K562 (cell line): Measurements from ENCODE around the gene PPP3CB. TPM values are rescaled to one million over a fixed set of nuclear protein-coding genes. Genes with fewer than 3 reads are reported as not detected.
A peak's percentile ranks its signal among the peaks of the same experiment; 100 is the strongest.

Source experiments
- C11orf30 ChIP-seq: fragments of 450-650 bp; IDR thresholded peaks from 2 replicates; pipeline ENCODE4 v1.6.1; 2016; ENCODE audit warnings: low read depth, mild to moderate bottlenecking
- CAMTA2 ChIP-seq: fragments of 250-450 bp; sonication (Bioruptor Pico); conservative IDR thresholded peaks from 2 replicates; pipeline ENCODE4 v1.5.1; 2022
- CBFB ChIP-seq: sonication (generic); formaldehyde crosslinking; IDR thresholded peaks from 2 replicates; pipeline ENCODE4 v1.4.0; 2020; ENCODE audit warnings: mild to moderate bottlenecking, missing genetic modification reagents
- CEBPG ChIP-seq, 3 experiments: fragments of 200-800 bp in 1 of 3; sonication (Bioruptor generic) in 1 of 3; sonication (generic) in 1 of 3; formaldehyde crosslinking in 1 of 3; IDR thresholded peaks in 2 of 3; conservative IDR thresholded peaks in 1 of 3; 2 replicates each; pipeline versions ENCODE4 v1.6.1 to v1.8.0; 2016 to 2022; ENCODE audit warnings: missing compliant biosample characterization in 2 of 3, missing genetic modification characterization in 2 of 3, mild to moderate bottlenecking in 1 of 3, missing genetic modification reagents in 1 of 3
- FOXM1 ChIP-seq, 2 experiments: fragments of 450-650 bp in 1 of 2; sonication (generic) in 1 of 2; formaldehyde crosslinking in 1 of 2; IDR thresholded peaks; 2 replicates each; pipeline versions ENCODE4 v1.6.1 to v1.9.0; 2017 to 2022; ENCODE audit warnings: low read depth in 2 of 2, mild to moderate bottlenecking in 2 of 2, missing genetic modification reagents in 1 of 2, moderate library complexity in 1 of 2
- HNRNPK ChIP-seq: fragments of 200-400 bp; formaldehyde crosslinking; IDR thresholded peaks from one replicate; pipeline ENCODE4 v1.6.1; 2018; ENCODE audit warnings: mild to moderate bottlenecking, low read depth, low read length; ENCODE audit not compliant: poor library complexity, severe bottlenecking
- HNRNPUL1 ChIP-seq: fragments of 200-400 bp; formaldehyde crosslinking; IDR thresholded peaks from 2 replicates; pipeline ENCODE4 v1.6.1; 2017; ENCODE audit warnings: low read length
- MBD1 ChIP-seq: fragments of 250-450 bp; sonication (Bioruptor Pico); IDR thresholded peaks from 2 replicates; pipeline ENCODE4 v1.8.0; 2022; ENCODE audit warnings: inconsistent platforms
- MBD2 ChIP-seq: sonication (generic); IDR thresholded peaks from 2 replicates; pipeline ENCODE4 v1.6.1; 2016; ENCODE audit warnings: low read depth, borderline replicate concordance
- MXI1 ChIP-seq: IDR thresholded peaks from 2 replicates; pipeline ENCODE4 v1.6.1; 2011; ENCODE audit warnings: low read depth, mild to moderate bottlenecking, improper control_type of control experiment, low read length
- RERE ChIP-seq: sonication (generic); formaldehyde crosslinking; IDR thresholded peaks from 2 replicates; pipeline ENCODE4 v1.8.0; 2023; ENCODE audit warnings: missing genetic modification reagents, mild to moderate bottlenecking, borderline replicate concordance
- TRIM24 ChIP-seq, 2 experiments: fragments of 450-650 bp; IDR thresholded peaks; 2 replicates each; pipeline ENCODE4 v1.6.1; 2016
- USF2 ChIP-seq: sonication (generic); formaldehyde crosslinking; IDR thresholded peaks from 2 replicates; pipeline ENCODE4 v1.5.0; 2020; ENCODE audit warnings: missing genetic modification reagents
- ZNF444 ChIP-seq: fragments of 250-450 bp; sonication (Bioruptor Pico); IDR thresholded peaks from 2 replicates; pipeline ENCODE4 v1.4.0; 2020; ENCODE audit warnings: mild to moderate bottlenecking, moderate library complexity
- ZNF592 ChIP-seq: fragments of 450-650 bp; IDR thresholded peaks from 2 replicates; pipeline ENCODE4 v1.6.1; 2017; ENCODE audit warnings: antibody characterized with exemption, mild to moderate bottlenecking
- polyA plus RNA-seq, 8 experiments: library from polyadenylated mRNA; depleted of rRNA in 4 of 8; stranded (reverse) in 5 of 8; unstranded in 3 of 8; fragments of >200 nt; fragmentation: Nextera tagmentation in 2 of 8; fragmentation: Illumina TruSeq in 1 of 8; extraction: Ambion mirVana in 2 of 8; extraction: Trizol in 1 of 8; gene quantifications; 2 replicates each; pipeline versions ENCODE4 v1.2.1 to v1.2.3, GENCODE V29; 2011 to 2014; ENCODE audit warnings: inconsistent platforms in 1 of 8, missing spikeins in 1 of 8
- total RNA-seq, 7 experiments: library from RNA; depleted of rRNA in 6 of 7; stranded (reverse); fragments of >200 nt in 6 of 7; fragmentation: Illumina TruSeq in 2 of 7; extraction: Trizol in 2 of 7; gene quantifications; 2 replicates each; pipeline versions ENCODE4 v1.2.1 to v1.2.3, GENCODE V29; 2011 to 2021; ENCODE audit warnings: low replicate concordance in 1 of 7

The PPP3CB gene
- total and polyA plus RNA-seq, 9 of the 15 experiments (the other 6 are each of a cell fraction or from before 2014, with no cell fraction given) = 9.6 to 27.6 (median 17.8) TPM

GRCh38 chr10:73459683-73460314 lies 36.0 kb downstream of the PPP3CB start (continued):
- no peak for TF ChIP-seq ZNF592
- no peak for TF ChIP-seq MBD1 (CRISPR knock-in tag)
- no peak for TF ChIP-seq HNRNPUL1
- peak; percentile 80 for TF ChIP-seq CEBPG (CRISPR knock-in tag; IDR thresholded peaks at IDR 0.05)
- TF ChIP-seq CEBPG (tag; conservative IDR thresholded peaks at IDR 0.05 in 1 of 2, IDR thresholded peaks at IDR 0.05 in 1 of 2) = peak; percentile 96 to 97
- TF ChIP-seq C11orf30 = no peak
- TF ChIP-seq RERE (CRISPR knock-in tag) = no peak
- no peak for TF ChIP-seq ZNF444
- no peak for TF ChIP-seq CBFB (CRISPR knock-in tag)
- TF ChIP-seq MBD2 = no peak
- TF ChIP-seq TRIM24 (IDR thresholded peaks at IDR 0.05) = peak; percentile 79 to 85; a peak in 2 of 4 replicates
- no peak for TF ChIP-seq MXI1
- no peak for TF ChIP-seq CAMTA2 (CRISPR knock-in tag)
- no peak for TF ChIP-seq HNRNPK
- TF ChIP-seq FOXM1 (IDR thresholded peaks at IDR 0.05; ENCODE audit: low read depth) = no peak
- TF ChIP-seq FOXM1 (CRISPR knock-in tag; IDR thresholded peaks at IDR 0.05; ENCODE audit: low read depth) = no peak
- TF ChIP-seq USF2 = no peak
